Measurements from ENCODE around the gene PCSK1N.
"Not testable (repeated sequence)": the region's sequence is repeated elsewhere in the genome, so short reads cannot be mapped to it uniquely, and the experiment has no call there.

Gene PCSK1N

GRCh38 chrX:48831136-48831908 is 4.1 kb downstream of the PCSK1N start:
- FAIRE-seq (no peak), DNase-seq (ENCODE audit: insufficient read length, low spot score) (no peak)
- no peak for TF ChIP-seq POLR2A (IDR thresholded peaks at IDR 0.05; ENCODE audit: low read depth, low read length)

- FAIRE-seq (no peak), DNase-seq (ENCODE audit: insufficient read length, low spot score) (no peak)
- no peak for TF ChIP-seq POLR2A (IDR thresholded peaks at IDR 0.05; ENCODE audit: low read depth, low read length)
These were observed 6.2 kb downstream of the PCSK1N start for GRCh38 chrX:48829016-48829735.

- FAIRE-seq (no peak), DNase-seq (ENCODE audit: insufficient read length, low spot score) (no peak)
- no peak for TF ChIP-seq POLR2A (IDR thresholded peaks at IDR 0.05; ENCODE audit: low read depth, low read length)
These were observed 7.8 kb downstream of the PCSK1N start for GRCh38 chrX:48827654-48827968.

DNA sequence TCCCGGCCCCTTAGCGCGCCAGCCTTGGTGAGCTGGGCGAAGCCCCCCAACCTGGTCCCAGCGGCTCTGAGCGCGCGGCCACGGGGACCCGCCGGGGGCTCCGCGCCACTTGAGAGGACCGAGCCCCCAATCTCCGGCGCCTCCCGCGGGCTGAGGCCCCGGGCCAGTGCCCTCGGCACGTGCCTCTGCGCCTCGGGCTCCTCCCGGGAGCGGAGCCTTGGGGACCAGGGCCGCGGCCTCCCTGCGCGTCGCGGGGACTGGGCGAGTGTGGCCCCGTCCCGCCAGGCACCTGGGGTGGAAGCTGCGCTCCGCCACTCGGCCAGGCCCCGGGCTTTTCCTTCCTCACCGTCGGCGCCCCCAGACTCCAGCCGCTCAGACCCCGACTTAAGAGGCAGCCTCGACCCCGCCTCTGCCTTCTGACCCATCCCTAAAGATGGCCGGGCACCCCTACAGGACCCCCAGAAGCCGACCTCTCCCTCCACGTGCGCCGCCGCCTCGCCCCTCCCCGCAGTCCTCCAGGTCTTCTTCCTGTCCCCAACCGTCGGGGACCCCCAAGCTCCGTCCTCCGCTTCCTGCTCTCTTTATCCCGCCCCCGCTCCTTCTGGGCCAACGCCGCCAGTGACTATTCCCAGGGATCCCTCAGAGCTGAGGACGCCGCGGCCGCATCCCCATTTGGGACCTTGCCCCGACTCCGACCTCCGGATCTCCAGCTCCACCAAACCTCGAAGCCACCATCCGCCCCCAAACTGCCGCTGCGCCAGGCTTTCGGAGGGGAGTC is 8.3 kb downstream of the PCSK1N start:
- DNase-seq (ENCODE audit: insufficient read length, low spot score) (no peak), FAIRE-seq (no peak)
- no peak for TF ChIP-seq POLR2A (IDR thresholded peaks at IDR 0.05; ENCODE audit: low read depth, low read length)

GRCh38 chrX:48826135-48826875 is 9.1 kb downstream of the PCSK1N start, which contains the start of gene ERAS:
Gene ERAS (plus strand): TSS chrX:48826513. CDS start chrX:48829124, 2,611 bp downstream.
- DNase-seq (ENCODE audit: insufficient read length, low spot score) (no peak), FAIRE-seq (no peak)
- TF ChIP-seq POLR2A (IDR thresholded peaks at IDR 0.05; ENCODE audit: low read depth, low read length): no peak

DNA sequence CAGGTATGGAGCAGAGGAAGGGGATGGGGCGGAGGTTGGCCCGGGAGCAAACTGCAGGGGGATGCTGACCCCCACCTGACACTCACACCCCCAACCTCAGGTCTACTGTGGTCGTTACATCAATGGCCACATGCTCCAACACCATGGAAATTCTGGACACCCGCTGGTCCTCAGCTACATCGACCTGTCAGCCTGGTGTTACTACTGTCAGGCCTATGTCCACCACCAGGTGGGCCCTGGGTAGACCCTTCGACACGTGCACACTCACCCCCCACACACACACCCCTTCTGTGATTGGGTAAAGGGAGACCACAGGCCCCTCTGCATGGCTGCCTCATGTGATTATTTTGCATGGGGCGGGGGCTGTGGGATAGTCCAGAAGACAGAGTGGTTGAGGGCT is 11.3 kb downstream of the PCSK1N start:
- no peak for DNase-seq (ENCODE audit: insufficient read length, low spot score)
- FAIRE-seq: no peak
- TF ChIP-seq POLR2A (IDR thresholded peaks at IDR 0.05; ENCODE audit: low read depth, low read length): no peak

DNA sequence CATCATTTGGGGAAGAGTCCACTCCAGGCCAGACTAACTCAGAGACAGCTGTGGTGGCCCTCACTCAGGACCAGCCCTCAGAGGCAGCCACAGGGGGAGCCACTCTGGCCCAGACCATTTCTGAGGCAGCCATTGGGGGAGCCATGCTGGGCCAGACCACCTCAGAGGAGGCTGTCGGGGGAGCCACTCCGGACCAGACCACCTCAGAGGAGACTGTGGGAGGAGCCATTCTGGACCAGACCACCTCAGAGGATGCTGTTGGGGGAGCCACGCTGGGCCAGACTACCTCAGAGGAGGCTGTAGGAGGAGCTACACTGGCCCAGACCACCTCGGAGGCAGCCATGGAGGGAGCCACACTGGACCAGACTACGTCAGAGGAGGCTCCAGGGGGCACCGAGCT is 12.4 kb downstream of the PCSK1N start:
- FAIRE-seq (no peak), DNase-seq (ENCODE audit: insufficient read length, low spot score) (no peak)
- no peak for TF ChIP-seq POLR2A (IDR thresholded peaks at IDR 0.05; ENCODE audit: low read depth, low read length)

- not testable (repeated sequence) for FAIRE-seq; DNase-seq (ENCODE audit: insufficient read length, low spot score)
These were observed 16.0 kb downstream of the PCSK1N start for GRCh38 chrX:48819394-48819793.

DNA sequence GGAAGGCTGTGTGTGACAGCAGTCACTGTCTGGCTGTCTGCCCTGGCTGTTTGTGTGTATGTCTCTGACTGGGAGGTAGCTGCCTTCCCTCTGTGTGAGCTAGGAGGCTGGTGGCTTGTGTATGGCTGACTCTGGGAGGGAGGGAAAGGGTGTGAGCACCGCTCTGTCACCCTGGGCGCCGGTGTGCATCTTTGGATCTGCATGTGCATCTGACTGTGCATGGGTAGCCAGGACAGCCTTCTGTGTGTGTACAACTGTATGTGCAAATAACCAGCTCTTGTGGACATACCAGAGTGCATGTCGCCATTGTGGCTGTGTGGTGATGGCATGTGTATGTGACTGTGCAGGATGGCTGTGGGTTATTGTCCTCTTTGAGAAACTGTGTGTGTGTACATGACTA is 16.5 kb downstream of the PCSK1N start:
- TF ChIP-seq POLR2A (IDR thresholded peaks at IDR 0.05; ENCODE audit: low read depth, low read length): no peak
- FAIRE-seq: no peak
- no peak for DNase-seq (ENCODE audit: insufficient read length, low spot score)

DNA sequence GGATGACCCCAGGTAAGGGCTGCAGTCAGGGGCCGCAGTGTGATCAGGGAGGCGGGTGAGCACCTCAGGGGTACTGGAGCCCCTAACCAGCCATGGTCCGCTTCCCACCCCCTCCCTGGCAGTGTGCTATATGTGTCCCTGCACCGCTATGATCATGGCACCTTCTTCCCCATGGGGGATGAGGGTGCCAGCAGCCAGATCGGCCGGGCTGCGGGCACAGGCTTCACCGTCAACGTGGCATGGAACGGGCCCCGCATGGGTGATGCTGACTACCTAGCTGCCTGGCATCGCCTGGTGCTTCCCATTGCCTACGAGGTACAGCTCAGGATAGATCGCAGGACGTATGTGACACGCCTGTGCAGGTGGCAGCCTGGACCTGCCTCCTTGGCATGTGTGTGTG is 17.3 kb downstream of the PCSK1N start:
- FAIRE-seq: no peak
- TF ChIP-seq POLR2A (IDR thresholded peaks at IDR 0.05; ENCODE audit: low read depth, low read length): no peak

DNA sequence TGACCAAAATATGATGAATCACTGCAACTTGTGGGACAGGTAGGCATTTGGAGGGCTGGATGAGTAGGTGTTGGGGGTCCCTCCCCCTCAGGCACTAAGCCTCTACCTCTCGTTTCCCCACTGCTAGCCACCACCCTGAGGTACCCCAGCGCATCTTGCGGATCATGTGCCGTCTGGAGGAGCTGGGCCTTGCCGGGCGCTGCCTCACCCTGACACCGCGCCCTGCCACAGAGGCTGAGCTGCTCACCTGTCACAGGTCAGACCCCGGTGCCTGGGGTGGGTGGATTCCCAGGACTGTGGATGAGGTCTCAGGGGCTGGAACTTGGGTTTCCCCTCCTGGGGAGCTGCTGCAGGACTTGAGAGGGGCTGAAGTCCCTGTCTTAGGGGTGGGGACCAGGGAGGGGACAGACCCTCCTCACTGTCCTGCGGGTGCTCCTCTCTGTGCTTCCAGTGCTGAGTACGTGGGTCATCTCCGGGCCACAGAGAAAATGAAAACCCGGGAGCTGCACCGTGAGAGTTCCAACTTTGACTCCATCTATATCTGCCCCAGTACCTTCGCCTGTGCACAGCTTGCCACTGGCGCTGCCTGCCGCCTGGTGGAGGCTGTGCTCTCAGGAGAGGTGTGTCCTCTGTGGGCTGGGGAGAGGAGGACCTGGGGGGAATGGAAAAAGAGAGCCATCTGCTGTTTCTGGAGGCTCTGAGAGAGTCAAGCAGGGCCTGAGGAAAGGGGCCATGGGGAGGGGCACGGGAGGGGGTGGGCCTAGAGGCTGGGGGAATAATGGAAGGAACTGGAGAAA is 19.2 kb downstream of the PCSK1N start:
- no peak for TF ChIP-seq POLR2A (IDR thresholded peaks at IDR 0.05; ENCODE audit: low read depth, low read length)
- no peak for FAIRE-seq
- no peak for DNase-seq (ENCODE audit: insufficient read length, low spot score)

More for the DNA sequence above, 17.3 kb downstream of the PCSK1N start:
- DNase-seq (ENCODE audit: insufficient read length, low spot score): no peak

GRCh38 chrX:48815266-48815665 is 20.1 kb downstream of the PCSK1N start:
- TF ChIP-seq POLR2A (IDR thresholded peaks at IDR 0.05; ENCODE audit: low read depth, low read length): no peak
- DNase-seq (ENCODE audit: insufficient read length, low spot score) (no peak), FAIRE-seq (no peak)

GRCh38 chrX:48814722-48815121 is 20.7 kb downstream of the PCSK1N start:
- DNase-seq (ENCODE audit: insufficient read length, low spot score) (no peak), FAIRE-seq (no peak)
- no peak for TF ChIP-seq POLR2A (IDR thresholded peaks at IDR 0.05; ENCODE audit: low read depth, low read length)

All from H54 (cell line).